GM19463 (cell line): Measurements from ENCODE around the gene TNKS1BP1.
"Not testable (repeated sequence)": the region's sequence is repeated elsewhere in the genome, so short reads cannot be mapped to it uniquely, and the experiment has no call there.

ENCODE experiments used
- ATAC-seq: cut with Tn5 transposase; IDR thresholded peaks from one replicate; pipeline ENCODE4 v1.9.1; 2021; ENCODE audit warnings: mild to moderate bottlenecking, moderate library complexity; ENCODE audit not compliant: unreplicated experiment

The TNKS1BP1 gene

DNA sequence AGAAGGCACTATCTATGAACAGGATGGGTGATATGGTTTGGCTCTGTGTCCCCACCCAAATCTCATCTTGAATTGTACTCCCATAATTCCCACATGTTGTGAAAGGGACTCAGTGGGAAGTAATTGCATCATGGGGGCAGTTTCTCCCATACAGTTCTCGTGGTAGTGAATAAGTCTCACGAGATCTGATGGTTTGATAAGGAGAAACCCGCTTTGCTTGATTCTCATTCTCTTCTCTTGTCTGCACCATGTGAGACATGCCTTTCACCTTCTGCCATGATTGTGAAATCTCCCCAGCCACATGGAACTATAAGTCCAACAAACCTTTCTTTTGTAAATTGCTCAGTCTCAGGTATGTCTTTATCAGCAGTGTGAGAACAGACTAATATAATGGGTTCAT lies 28.5 kb downstream of the TNKS1BP1 start:
- ATAC-seq: not testable (repeated sequence)

DNA sequence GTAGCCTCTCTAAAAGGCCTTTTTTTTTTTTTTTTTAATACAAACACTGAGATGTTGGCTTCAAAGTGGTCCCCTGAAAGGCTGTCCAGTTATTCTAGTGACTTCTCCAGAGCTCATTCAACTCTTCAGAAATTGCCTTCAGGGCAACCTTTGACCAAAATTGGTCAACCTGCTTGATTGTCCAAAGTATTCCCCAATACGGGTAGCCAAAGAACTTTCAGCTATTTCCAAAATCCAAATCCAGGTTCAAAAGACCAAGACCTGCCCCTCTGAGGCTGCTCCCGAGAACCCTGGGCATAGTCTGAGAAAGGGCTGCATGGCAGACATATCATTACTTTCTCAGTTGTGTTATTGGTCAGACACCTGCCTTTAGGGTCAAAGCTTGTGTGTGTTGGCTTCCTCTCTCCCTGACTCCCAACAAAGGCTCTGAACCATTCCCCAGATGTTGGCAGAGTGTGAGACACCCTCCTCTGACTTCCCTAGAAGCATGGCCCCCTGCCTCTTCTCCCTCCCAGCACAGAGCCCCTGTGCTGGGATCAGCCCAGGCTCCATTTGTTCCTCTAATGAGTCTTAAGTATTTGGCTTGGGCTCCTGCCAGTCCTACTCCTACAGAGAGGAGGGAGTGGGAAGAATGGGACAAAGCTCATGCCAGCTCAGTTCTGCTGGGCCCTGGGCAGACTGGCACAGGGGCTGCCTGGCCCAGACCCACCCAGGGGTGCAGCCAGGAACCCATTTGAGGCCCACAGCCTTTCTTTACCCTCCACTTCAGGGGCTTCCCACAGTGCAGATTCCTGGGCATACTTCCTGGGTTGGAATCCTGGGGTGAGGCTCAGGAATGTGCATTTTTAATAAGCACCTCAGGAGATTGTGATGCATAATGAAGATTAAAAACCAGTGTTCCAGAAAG lies 30.3 kb downstream of the TNKS1BP1 start:
- no peak for ATAC-seq

DNA sequence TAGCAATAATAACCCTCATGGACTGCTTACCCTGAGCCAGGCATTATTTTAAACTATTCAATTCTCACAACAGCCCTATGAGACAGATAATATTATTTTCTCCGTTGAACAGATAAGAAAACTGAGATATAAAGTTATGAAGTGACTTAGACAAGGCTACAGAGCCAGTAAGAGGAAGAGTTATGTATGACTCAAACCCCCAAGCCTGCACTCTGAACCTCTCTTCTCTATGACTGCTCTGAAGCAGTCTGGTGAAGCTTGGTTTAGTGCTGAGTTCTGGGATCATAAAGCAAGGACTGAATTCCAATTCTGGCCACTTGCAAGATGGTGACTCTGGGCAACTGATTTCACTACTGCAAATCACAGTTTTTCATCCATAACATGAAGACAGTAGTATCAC lies 34.5 kb downstream of the TNKS1BP1 start:
- ATAC-seq: no peak

DNA sequence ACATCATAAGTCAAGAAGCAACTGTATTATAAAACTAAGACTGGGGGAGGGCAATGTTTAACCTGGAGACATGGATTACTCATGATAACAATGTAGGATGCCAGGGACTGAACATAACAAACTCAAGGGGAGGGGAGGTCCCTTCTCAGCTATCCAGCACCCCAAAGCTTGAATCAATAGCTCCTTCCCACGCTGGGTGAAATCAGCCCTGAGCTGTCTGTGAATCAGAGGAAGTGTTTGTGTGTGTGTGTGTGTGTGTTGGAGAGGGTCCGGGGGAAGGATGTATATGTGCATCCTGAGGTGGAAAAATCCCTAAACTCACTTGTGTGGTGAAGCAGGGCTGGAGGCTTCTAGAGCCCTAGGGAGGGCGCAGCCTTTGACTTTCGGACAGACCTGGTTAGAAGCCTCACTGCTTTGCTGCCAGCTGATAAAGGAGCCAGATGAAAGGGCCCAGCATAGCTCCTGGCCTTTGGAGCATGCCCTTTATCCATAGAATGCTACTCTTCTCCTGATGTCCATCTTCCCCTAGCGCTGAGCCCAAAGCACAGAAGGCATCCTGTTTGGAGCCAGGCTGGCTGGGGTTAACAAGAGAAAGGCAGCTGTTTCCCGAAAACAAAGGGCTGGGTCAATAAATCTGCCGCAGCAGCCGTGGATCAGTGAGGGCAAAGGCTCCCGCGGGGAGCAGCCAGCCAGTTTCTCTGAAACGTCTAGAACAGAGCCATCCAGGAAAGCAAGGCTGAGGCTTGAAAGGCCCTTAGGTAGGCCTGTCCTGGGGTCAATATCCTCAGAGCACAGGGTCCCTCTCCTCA lies 35.8 kb downstream of the TNKS1BP1 start:
- no peak for ATAC-seq

DNA sequence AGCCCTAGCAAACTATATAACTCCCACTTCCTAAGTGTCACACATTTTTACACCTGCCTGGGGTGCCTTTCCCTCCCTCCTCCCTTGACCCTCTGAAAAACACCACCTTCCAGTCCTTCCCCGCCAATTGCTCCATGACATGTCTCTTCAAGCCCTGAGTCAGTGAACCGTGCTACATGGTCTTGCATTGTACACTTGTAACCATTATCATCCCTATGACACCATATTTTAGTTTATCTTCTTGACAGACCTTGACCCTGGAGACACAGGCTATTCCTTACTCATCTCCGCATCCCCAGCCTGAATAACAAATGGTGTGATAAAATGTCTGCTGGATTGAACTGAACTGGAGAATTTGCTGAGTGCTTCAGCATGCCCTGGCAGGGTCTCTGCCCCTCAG lies 36.9 kb downstream of the TNKS1BP1 start:
- ATAC-seq: no peak

DNA sequence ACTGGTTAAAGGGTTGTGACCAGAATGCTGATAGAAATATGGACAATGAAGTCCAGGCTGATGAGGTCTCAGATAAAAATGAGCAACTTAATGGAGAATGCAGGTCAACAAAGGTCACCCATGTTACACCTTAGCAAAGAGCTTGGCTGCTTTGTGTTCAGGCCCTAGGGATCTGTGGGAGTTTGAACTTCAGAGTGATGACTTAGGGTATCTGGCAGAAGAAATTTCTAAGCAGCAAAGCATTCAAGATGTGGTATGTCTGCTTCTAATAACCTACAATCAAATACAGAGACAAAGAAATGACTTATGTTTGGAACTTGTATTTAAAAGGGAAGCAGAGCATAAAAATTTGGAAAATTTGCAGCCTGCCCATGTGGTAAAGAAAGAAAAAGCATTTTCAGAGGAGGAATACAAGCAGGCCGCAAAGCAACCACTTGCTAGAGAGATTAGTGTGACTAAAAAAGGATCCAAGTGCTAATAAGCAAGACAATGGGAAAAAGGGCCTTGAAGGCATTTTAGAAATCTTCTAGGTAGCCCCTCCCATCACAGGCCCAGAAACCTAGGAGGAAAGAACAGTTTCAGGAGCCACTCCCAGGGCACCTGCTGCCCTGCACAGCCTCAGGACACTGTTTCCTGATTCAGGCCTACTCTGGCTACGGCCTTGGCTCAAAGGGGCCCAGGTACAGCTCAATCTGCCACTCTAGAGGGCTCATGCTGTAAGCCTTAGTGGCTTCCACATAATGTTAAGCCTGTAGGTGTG lies 41.3 kb downstream of the TNKS1BP1 start:
- no peak for ATAC-seq

DNA sequence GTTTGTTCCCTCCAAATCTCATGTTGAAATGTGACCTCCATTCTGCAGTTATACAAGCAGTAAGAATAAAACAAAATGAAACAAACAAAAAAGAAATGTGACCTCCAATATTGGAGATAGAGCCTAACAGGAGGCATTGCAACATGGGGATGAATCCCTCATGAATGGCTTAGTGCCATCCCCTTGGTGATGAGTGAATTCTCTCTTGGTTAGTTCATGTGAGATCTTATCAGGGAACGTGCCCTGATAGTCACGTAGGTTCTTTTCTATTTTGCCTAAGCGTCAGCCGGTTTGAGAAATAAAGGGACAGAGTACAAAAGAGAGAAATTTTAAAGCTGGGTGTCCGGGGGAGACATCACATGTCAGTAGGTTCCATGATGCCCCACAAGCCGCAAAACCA lies 43.2 kb downstream of the TNKS1BP1 start:
- ATAC-seq: not testable (repeated sequence)

DNA sequence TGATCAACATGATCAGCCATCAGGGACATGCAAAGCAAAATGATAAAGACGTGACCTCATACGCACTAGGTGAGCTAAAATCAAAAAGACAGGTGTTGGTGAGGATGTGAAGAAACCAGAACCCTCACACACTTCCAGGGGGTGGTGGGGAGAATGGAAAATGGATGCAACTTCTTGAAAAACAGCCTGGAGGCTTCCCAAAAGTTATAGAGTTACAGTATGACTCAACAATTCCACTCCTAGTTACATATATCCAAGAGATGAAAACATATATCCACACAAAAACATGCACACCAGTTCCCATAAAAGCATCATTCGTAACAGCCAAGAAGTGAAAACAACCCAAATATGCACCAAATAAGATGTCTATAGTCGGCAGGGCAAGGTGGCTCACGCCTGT lies 45.6 kb downstream of the TNKS1BP1 start:
- no peak for ATAC-seq

DNA sequence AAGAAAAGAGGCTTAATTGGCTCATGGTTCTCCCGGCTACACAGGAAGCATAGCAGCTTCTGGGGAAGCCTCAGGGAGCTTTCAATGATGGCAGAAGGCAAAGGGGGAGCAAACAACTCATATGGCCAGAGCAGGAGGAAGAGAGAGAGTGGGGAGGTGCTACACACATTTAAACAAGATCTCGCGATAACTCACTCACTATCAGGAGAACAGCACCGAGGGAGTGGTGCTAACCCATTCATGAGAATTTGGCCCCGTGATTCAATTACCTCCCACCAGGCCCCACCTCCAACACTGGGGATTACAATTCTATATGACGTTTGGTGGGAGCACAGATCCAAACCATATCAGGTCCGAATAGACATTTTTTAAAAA lies 46.0 kb downstream of the TNKS1BP1 start:
- ATAC-seq: no peak

DNA sequence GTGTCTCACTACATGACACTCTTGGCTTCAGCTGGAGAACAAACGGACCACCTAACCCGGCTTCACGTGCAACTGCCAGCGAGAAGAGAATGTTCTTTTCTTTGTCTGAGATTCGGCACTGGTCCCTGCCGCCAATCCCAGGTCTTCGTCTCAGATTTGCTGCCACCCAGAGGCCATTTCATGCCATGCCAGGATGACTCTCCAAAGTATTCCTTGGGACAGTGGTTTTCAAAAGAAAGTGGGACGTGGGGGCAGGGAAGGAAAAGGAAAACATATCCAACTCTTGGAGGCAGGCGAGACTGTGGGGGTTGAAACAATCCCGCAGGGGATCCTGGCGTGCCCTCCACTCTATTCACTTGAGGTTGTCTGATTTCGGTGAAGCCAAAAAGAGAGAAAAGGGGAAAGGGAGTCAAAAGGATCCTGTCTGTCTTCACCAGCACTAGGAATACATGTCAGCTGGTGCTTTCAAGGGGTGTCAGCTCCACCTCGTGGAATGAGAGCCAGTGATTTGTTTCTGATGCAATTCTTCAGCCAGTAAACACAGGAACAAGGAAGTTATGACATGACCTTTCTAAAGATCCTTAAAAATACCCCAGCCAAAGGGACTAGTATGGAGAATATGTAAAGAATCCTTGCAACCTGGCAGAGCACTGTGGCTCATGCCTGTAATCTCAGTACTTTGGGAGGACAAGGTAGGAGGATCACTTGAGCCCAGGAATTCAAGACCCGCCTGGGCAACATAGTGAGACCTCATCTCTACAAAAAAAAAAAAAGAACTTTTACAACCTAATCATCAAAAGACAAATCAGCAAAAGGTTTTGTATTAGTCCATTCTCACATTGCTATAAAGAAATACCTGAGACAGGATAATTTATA lies 46.7 kb downstream of the TNKS1BP1 start:
- peak; percentile 91 for ATAC-seq

DNA sequence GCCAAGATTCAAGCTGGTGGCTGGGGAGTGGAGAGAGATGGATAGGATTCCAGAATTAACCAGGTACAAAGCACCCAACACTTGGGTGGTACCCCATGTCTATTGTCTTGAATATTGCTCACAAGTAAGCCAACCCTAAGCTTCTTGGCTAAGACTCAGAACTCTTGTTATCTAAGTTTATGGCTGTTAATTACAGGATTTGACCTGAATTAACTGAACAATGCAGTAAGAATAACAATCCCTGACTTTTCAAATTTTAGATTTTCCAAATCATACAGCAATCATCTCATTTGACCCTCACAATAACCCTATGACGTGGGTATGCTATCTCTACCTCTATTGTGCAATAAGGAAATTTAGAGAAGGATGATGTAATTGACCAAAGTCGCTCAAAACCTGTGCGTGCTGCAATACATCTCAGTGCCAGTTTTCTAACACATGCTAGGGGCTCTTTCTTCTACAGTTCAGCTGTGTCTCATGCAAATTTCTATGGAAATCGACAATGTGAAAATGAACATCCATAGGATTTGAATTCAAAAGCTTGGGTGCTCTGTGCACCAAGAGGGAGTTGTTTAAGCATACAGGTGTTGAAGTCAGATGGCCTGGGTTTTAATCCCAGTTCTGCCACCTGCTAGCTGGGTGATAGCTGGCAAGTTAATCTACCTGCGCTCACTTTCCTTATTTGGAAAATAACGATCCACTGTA lies 47.6 kb downstream of the TNKS1BP1 start:
- ATAC-seq: no peak

DNA sequence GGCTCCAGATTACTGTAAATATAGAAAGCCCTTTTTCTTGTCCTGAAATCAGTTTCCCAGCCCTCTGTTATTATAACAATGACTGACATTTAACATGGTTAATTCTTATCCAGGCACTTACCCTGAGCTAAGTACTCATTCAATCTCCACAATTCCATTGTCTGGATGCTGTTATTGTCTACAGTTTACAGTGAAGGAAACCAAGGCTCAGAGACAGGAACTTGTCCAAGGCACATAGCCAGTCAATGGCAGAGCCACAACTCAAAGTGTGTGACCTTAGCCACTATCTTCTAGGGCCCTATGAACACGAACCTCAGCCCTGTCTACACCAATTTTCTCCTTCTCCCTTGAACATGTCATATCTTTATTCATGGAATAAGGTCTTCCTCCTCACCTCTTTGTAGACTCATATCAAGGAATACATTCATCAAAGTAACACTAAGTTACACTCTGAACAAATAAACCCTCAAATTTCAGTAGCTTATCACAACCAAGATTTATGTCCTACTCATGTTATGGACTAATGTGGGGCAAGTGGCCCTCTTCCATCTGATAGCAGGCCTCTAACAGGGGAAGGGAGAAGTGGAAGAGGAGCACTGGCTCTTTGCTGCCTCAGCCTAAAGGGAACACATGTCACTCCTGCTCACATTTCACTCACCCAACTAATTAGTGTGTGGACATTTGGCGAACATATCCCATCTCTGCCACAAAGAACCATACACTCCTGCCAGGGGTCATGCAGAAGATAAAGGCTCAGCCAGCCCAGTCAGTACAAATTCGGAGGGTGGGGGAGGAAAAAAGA lies 48.4 kb downstream of the TNKS1BP1 start:
- no peak for ATAC-seq

DNA sequence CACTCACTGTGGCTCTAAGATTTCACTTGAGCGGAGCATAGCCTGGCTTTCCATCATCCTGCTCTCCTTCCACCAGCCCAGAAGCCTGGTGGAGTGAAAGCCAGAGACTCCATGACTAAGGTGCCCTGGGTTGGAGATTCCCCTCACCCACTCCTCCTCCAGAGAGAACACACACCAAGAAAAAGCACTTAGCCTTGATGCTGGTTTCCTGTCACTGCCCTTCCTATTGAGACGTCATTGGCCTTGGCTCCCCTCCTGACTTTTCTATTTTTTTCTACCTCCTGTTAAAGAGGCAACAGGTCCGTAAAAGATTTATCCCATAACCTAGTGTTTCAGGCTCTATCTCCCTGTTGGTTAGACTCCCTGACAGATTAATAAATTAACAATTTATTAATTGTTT lies 49.2 kb downstream of the TNKS1BP1 start:
- ATAC-seq: no peak

DNA sequence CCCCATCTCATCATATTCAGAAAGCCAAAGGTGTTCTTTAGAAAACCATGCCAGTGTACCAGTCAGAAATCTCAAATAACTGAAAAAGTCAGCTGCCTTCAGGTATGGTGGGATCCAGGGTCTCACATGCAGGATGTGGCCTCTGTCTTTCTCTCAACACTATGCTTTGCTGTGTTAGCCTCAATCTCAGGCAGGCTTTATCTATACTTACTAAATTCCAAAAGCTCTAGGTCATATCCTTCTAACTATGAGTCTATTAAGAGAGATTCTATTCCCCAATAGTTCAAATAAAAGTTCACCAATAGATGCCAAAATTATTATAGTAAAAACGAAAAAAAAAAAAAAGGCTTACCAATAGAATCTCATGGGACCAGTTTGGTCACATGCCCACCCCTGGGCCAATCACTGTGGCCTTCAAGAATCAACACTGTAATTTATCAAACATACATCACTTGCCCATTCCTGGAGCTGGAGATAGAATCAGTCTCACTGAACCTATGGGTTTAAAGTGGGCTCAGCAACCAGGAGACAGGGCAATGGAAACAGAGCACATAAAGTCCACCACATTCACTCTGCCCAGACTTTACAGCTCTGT lies 49.8 kb downstream of the TNKS1BP1 start:
- ATAC-seq: no peak

DNA sequence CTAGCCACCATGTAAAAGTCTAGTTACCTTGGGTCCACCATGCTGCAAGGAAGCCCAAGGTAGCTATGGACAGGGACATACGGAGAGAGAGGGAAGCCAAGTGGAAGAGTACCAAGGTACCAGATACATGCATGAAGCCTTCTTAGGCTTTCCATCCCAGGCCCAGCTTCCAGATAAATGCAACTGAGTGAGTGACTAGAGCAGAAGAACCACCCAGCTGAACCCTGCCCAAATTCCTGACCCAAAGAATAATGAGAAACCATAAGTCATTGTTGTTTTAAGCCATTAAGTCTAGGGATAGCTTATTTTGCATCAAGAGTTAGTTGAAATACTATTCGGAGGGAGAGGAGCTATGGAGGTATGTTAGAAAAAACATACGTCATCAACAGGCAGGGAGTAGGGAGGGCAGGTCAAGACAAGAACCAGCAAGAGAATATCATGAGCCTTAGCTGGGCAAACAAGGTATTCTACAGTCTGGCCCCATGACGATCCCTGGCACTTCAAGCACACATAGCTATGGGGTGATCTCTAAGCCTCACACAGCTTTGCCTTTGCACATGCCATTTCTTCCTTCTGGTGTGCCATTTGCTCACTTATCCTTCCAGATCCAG lies 51.2 kb downstream of the TNKS1BP1 start:
- ATAC-seq: no peak

DNA sequence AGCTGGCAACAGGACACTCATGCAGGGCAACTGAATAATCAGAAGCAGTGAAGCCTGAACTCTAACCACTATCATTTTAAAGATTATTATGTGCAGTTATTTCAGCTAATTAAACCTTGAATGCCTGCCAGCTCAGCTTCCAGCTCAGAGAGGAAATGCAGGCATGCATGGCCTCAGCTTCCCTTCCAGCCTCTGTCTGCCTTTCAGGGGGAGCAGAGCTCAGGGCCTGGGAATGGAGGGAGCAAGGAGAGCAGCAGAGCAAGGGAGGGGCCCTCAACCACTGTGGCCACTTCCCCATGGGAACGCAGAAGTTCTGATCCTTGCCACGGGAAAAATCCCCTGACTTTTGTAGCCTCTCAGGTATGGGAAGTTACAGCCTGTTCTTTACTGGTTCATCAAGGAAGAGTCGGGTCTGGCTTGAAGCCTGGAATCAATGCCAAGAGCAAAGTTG lies 55.2 kb downstream of the TNKS1BP1 start:
- no peak for ATAC-seq

DNA sequence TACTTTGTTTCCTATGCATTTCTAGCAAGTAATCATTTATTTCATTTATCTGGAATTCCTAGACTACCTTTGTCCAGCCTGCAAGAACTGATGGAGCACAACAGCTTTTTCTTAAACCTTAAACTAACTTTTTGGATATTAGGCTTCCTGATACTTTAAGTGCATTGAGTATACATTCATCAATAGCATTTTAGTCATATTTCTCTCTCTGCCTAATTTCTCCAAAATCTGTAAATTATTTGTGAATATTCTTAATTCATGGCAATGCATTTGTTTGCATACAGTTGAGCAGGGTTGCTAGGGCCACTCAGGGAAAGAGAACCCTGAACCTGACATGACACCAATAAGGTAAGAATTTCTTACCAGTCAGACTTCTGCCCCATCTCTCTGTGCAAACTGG lies 58.6 kb downstream of the TNKS1BP1 start:
- no peak for ATAC-seq

DNA sequence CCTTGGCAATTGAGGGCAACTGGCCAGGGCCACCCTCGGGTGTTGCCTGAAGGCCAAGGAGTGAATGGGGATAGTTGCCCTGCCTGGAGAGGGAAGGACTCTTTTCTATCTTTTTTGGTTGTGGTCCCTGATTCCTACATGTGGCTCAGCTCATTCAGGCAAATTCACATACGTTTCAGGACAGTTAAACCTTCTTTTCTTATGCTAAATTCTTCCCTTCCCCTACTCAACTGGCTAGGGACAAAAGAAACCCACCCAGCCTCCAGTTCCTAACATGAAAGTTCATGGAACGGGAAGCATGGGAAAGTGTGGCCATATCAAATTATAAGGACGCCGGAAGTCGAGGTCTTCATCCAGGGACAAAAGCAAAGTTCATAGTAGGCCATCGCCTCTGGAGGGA lies 61.4 kb downstream of the TNKS1BP1 start:
- ATAC-seq: no peak
